GM23338 (cell line): Measurements from ENCODE around the gene INO80C.

Source experiments
- EZH2 ChIP-seq: fragments of 200-600 bp; sonication (generic); IDR thresholded peaks from one replicate; pipeline ENCODE4 v1.8.0; 2017; ENCODE audit warnings: antibody characterized with exemption, mild to moderate bottlenecking, low read depth; ENCODE audit not compliant: unreplicated experiment
- POLR2AphosphoS5 ChIP-seq: IDR thresholded peaks from 2 replicates; pipeline ENCODE4 v1.6.1; 2016; ENCODE audit warnings: antibody characterized with exemption, low read depth
- REST ChIP-seq: IDR thresholded peaks from one replicate; pipeline ENCODE4 v1.6.1; 2018; ENCODE audit warnings: antibody characterized with exemption; ENCODE audit not compliant: unreplicated experiment
- ZNF114 ChIP-seq: fragments of 250-450 bp; sonication (Bioruptor Pico); IDR thresholded peaks from 2 replicates; pipeline ENCODE4 v1.5.0; 2020; ENCODE audit warnings: mild to moderate bottlenecking, moderate library complexity
- TF ChIP-seq, protein P1 (sequence below), 2 experiments: fragments of 200-600 bp in 1 of 2; sonication (generic) in 1 of 2; conservative IDR thresholded peaks; 2 replicates each; pipeline versions ENCODE4 v1.5.1 to v1.6.1; 2016 to 2017; ENCODE audit warnings: antibody characterized with exemption in 2 of 2, low read depth in 2 of 2, mild to moderate bottlenecking in 2 of 2, moderate library complexity in 1 of 2

GRCh38 chr18:35533916-35534405 lies 36.2 kb upstream of the INO80C start:
- TF ChIP-seq EZH2 (no peak), ZNF114 (no peak), REST (no peak), POLR2AphosphoS5 (no peak)
- TF ChIP-seq, protein P1, sequence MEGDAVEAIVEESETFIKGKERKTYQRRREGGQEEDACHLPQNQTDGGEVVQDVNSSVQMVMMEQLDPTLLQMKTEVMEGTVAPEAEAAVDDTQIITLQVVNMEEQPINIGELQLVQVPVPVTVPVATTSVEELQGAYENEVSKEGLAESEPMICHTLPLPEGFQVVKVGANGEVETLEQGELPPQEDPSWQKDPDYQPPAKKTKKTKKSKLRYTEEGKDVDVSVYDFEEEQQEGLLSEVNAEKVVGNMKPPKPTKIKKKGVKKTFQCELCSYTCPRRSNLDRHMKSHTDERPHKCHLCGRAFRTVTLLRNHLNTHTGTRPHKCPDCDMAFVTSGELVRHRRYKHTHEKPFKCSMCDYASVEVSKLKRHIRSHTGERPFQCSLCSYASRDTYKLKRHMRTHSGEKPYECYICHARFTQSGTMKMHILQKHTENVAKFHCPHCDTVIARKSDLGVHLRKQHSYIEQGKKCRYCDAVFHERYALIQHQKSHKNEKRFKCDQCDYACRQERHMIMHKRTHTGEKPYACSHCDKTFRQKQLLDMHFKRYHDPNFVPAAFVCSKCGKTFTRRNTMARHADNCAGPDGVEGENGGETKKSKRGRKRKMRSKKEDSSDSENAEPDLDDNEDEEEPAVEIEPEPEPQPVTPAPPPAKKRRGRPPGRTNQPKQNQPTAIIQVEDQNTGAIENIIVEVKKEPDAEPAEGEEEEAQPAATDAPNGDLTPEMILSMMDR (conservative IDR thresholded peaks at IDR 0.05; ENCODE audit: low read depth in 2 of 2): no peak
